ENCODE measurements around the gene COX7A1.

The COX7A1 gene

DNA sequence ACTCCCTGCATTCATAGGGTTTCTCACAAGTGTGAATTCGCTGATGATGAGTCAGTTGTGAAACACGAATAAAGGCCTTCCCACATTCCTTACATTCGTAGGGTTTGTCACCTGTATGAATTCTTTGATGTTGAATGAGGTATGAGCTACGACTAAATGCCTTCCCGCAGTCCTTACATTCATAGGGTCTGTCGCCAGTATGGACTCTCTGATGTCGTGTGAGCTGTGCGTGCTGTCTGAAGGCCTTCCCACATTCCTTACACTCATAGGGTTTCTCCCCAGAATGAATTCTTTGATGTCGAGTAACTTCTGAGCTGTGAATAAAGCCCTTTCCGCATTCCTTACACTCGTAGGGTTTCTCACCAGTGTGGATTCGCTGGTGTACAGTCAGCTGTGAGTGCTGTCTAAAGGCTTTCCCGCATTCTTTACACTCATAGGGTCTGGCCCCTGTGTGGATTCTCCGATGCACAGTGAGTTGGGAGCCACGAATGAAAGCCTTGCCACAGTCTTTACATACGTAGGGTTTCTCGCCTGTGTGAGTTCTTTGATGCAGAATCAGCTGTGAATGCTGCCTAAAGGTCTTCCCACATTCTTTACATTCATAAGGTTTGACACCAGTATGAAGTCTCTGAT, 30.5 kb upstream of the COX7A1 start:
- no peak for TF ChIP-seq REST (IDR thresholded peaks at IDR 0.05; ENCODE audit: insufficient read depth in 1 of 2, low read depth in 2 of 2, low read length in 2 of 2)
- TF ChIP-seq TAF1 (IDR thresholded peaks at IDR 0.05; ENCODE audit: borderline replicate concordance, insufficient read depth, low read length): no peak
- no peak for TF ChIP-seq SIN3A (IDR thresholded peaks at IDR 0.05; ENCODE audit: borderline replicate concordance, insufficient read depth, low read length)
- no peak for TF ChIP-seq POLR2AphosphoS5 (IDR thresholded peaks at IDR 0.05; ENCODE audit: low read depth, low read length)
- no peak for TF ChIP-seq FOXP2 (optimal IDR thresholded peaks at IDR 0.05; ENCODE audit: borderline replicate concordance, extremely low read depth, extremely low read length, insufficient read depth)

DNA sequence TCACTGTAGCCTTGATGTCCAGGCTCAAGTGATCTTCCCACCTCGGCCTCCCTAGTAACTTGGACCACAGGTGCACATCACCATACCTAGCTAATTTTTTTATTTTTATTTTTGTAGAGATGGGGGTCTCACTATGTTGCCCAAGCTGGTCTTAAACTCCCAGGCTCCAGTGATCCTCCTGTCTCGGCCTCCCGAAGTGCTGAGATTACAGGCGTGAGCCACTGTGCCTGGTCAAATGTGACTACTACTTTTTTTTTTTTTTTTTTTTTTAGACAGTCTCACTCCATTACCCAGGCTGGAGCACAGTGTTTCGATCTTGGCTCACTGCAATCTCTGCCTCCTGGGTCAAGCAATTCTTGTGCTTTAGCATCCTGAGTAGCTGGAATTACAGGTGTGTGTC, 20.6 kb upstream of the COX7A1 start:
- TF ChIP-seq FOXP2 (optimal IDR thresholded peaks at IDR 0.05; ENCODE audit: borderline replicate concordance, extremely low read depth, extremely low read length, insufficient read depth) (no peak), SIN3A (IDR thresholded peaks at IDR 0.05; ENCODE audit: borderline replicate concordance, insufficient read depth, low read length) (no peak), TAF1 (IDR thresholded peaks at IDR 0.05; ENCODE audit: borderline replicate concordance, insufficient read depth, low read length) (no peak), REST (IDR thresholded peaks at IDR 0.05; ENCODE audit: insufficient read depth in 1 of 2, low read depth in 2 of 2, low read length in 2 of 2) (no peak), POLR2AphosphoS5 (IDR thresholded peaks at IDR 0.05; ENCODE audit: low read depth, low read length) (no peak)

DNA sequence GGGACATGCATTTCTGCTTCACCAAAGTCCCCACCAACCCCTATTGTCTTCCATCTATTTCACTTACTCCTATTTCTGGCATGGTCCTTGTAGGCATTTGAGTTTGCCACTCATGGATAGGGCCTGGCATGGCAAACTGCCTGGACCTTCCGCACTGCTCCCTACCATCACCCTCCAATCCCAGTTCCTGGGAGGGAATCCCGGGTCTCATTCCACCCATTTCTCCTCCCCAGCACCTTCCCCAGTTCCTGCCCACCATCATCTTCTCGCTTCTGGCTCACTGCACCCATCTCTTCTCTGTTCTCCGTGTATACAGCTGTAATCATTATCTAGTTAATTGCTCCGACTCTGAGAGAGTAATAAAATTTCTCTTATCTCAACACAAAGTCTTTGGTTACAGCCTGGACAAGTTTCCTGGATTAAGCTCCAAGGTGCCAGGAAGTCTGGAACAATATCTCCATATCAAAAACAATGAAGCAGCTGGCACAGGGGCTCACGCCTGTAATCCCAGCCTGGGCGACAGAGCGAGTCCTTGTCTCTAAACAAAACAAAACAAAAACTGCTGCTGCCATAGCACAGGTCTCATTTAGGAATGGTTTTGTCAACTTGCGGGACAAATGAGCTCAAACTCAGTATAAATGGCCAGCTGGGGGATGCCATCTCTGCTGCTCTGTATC, 17.0 kb upstream of the COX7A1 start:
- no peak for TF ChIP-seq REST (IDR thresholded peaks at IDR 0.05; ENCODE audit: insufficient read depth in 1 of 2, low read depth in 2 of 2, low read length in 2 of 2)

DNA sequence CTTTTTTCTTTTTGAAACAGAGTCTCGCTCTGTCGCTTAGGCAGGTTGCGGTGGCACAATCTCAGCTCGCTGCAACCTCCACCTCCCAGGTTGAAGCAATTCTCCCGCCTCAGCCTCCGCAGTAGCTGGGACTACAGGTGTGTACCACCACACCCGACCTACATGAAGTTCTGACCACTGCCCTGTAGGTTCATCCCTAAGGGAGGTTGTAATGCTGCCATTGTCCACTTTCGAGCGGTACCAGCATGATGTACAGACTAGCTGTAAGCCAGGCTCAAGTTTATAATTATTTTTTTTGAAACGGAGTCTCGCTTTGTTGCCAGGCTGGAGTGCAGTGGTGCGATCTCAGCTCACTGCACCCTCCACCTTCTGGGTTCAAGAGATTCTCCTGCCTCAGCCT, 11.6 kb upstream of the COX7A1 start:
- TF ChIP-seq SIN3A (IDR thresholded peaks at IDR 0.05; ENCODE audit: borderline replicate concordance, insufficient read depth, low read length) (no peak), POLR2AphosphoS5 (IDR thresholded peaks at IDR 0.05; ENCODE audit: low read depth, low read length) (no peak), TAF1 (IDR thresholded peaks at IDR 0.05; ENCODE audit: borderline replicate concordance, insufficient read depth, low read length) (no peak)

DNA sequence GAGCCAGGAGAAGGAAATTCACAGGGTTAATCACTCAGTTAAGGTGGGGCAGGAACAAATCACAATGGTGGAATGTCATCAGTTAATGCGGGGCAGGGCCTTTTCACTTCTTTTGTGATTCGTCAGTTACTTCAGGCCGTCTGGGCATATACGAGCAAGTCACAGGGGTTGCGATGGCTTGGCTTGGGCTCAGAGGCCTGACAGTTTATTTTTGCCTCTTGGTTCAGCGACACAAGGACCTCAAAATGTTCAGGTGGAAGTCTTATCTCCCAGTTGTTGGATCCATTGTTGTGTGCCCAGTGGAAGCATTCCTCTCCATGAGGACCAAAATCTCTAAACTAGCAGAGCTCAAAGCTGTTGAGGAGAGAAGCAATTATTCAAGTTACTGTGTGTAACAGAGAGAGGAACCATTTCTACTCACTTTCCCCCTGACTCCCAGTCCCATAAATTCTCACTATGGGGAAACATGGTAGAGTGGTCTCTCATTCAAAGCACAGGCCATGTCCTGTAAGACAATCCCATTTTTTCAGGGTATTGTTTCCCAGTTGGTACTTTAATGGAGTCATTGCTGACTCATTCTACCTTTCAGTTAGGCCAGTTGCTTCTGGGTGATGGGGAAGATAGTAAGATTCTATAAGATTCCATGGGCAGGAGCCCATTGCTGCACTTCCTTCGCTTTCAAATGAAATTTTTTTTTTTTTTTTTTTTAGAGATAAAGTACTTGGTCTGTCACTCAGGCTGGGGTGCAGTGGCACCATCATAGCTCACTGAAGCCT, 8.8 kb upstream of the COX7A1 start:
- TF ChIP-seq TAF1 (IDR thresholded peaks at IDR 0.05; ENCODE audit: borderline replicate concordance, insufficient read depth, low read length): no peak
- TF ChIP-seq REST (IDR thresholded peaks at IDR 0.05; ENCODE audit: insufficient read depth in 1 of 2, low read depth in 2 of 2, low read length in 2 of 2): no peak
- TF ChIP-seq SIN3A (IDR thresholded peaks at IDR 0.05; ENCODE audit: borderline replicate concordance, insufficient read depth, low read length): no peak
- no peak for TF ChIP-seq POLR2AphosphoS5 (IDR thresholded peaks at IDR 0.05; ENCODE audit: low read depth, low read length)
- no peak for TF ChIP-seq FOXP2 (optimal IDR thresholded peaks at IDR 0.05; ENCODE audit: borderline replicate concordance, extremely low read depth, extremely low read length, insufficient read depth)
